PC-9 (cell line): Measurements from ENCODE around the gene FAM81B. TPM values are rescaled to one million over a fixed set of nuclear protein-coding genes. Genes with fewer than 3 reads are reported as not detected.
"Not testable (repeated sequence)": the region's sequence is repeated elsewhere in the genome, so short reads cannot be mapped to it uniquely, and the experiment has no call there.

ENCODE experiments used
- BruUV-seq: library from RNA; stranded (reverse); fragments of 400-500 nt; replicated peaks from 2 replicates; lab custom pipeline; 2021; lab: Mats Ljungman, UMichigan
- CTCF ChIA-PET: fragments of 300-600 bp; sonication (Branson Sonifier 250); formaldehyde crosslinking; loops from one replicate; lab custom pipeline; 2022; ENCODE audit warnings: antibody characterized with exemption; lab: Charles Lee
- POLR2A ChIA-PET: fragments of 300-600 bp; sonication (Branson Sonifier 250); formaldehyde crosslinking; loops from one replicate; lab custom pipeline; 2022; ENCODE audit warnings: antibody characterized with exemption; ENCODE audit not compliant: unreplicated experiment; lab: Charles Lee
- DNase-seq, 2 experiments: peaks; one replicate each; pipeline versions ENCODE4 v3.0.0 to v3.0.0-alpha.2; 2015 to 2022; ENCODE audit warnings: mixed read lengths in 1 of 2
- H2AFZ ChIP-seq: fragments of 200-600 bp; sonication (generic); 2 replicates; pipeline ENCODE4 v1.8.1; 2017; ENCODE audit warnings: antibody characterized with exemption
- H3F3A ChIP-seq: fragments of 200-600 bp; sonication (generic); 2 replicates; pipeline ENCODE4 v1.8.1; 2017; ENCODE audit warnings: antibody characterized with exemption, mild to moderate bottlenecking, low read depth; ENCODE audit not compliant: insufficient read depth
- H3K27ac ChIP-seq: fragments of 200-600 bp; sonication (generic); 2 replicates; pipeline ENCODE4 v1.6.1; 2016; ENCODE audit warnings: mixed run types
- H3K27me3 ChIP-seq: fragments of 200-600 bp; sonication (generic); 2 replicates; pipeline ENCODE4 v1.6.1; 2016; ENCODE audit warnings: low read depth, mixed run types; ENCODE audit not compliant: insufficient read depth
- H3K36me3 ChIP-seq: fragments of 200-600 bp; sonication (generic); 2 replicates; pipeline ENCODE4 v1.6.1; 2016; ENCODE audit warnings: low read depth, mixed run types
- H3K4me1 ChIP-seq: fragments of 200-600 bp; sonication (generic); replicated peaks from 2 replicates; pipeline ENCODE4 v1.6.1; 2016; ENCODE audit warnings: mixed run types; ENCODE audit not compliant: insufficient read depth
- H3K4me2 ChIP-seq: fragments of 200-600 bp; sonication (generic); 2 replicates; pipeline ENCODE4 v1.6.1; 2017; ENCODE audit warnings: mixed run types
- H3K4me3 ChIP-seq: fragments of 200-600 bp; sonication (generic); 2 replicates; pipeline ENCODE4 v1.6.1; 2016; ENCODE audit warnings: mixed run types
- H3K79me2 ChIP-seq: fragments of 200-600 bp; sonication (generic); 2 replicates; pipeline ENCODE4 v1.6.1; 2017; ENCODE audit warnings: low read depth, mixed run types
- H3K9me2 ChIP-seq: fragments of 200-600 bp; sonication (generic); 2 replicates; pipeline ENCODE4 v1.8.1; 2017; ENCODE audit warnings: mild to moderate bottlenecking; ENCODE audit not compliant: insufficient read depth
- H3K9me3 ChIP-seq: fragments of 200-600 bp; sonication (generic); 2 replicates; pipeline ENCODE4 v1.8.1; 2016; ENCODE audit warnings: low read depth; ENCODE audit not compliant: insufficient read depth
- H4K20me1 ChIP-seq: fragments of 200-600 bp; sonication (generic); 2 replicates; pipeline ENCODE4 v1.8.1; 2017; ENCODE audit not compliant: insufficient read depth
- CTCF ChIP-seq: fragments of 200-600 bp; sonication (generic); conservative IDR thresholded peaks from 2 replicates; pipeline ENCODE4 v1.6.1; 2017; ENCODE audit warnings: mixed run types, antibody characterized with exemption, mild to moderate bottlenecking, moderate library complexity
- EZH2 ChIP-seq: fragments of 200-600 bp; sonication (generic); IDR thresholded peaks from 2 replicates; pipeline ENCODE4 v1.8.0; 2017; ENCODE audit warnings: antibody characterized with exemption, low read depth
- intact Hi-C: fragments of 100-400 bp; cut with micrococcal nuclease; formaldehyde crosslinking; loops from one replicate; pipeline ENCODE4 v1.10.0; 2022; ENCODE audit not compliant: unreplicated experiment
- total RNA-seq: library from RNA; stranded (reverse); gene quantifications from 2 replicates; pipeline ENCODE4 v1.2.3, GENCODE V29; 2021

The FAM81B gene
- total RNA-seq, 1 experiment from 2014 or later: 5.0 TPM

- H4K20me1 ChIP-seq: no peaks in the 10 kb centered on the region
- H3F3A ChIP-seq: no peaks in the 10 kb centered on the region
- CTCF ChIA-PET: no interaction called here
- H2AFZ ChIP-seq: no peak overlapping the region
- H3K4me1 ChIP-seq: no peaks in the 10 kb centered on the region
- no peaks in the 10 kb centered on the region for H3K27me3 ChIP-seq
- BruUV-seq: no TSS peak
- H3K9me2 ChIP-seq: 0 out of 2 replicates have a peak, but pooled peaks cover 7% of the 10 kb centered on the region
- no peaks in the 10 kb centered on the region for H3K36me3 ChIP-seq
- intact Hi-C loops: no loop called here
- H3K27ac ChIP-seq: no peak overlapping the region
- H3K4me2 ChIP-seq: no peak overlapping the region
- no peaks in the 10 kb centered on the region for H3K9me3 ChIP-seq
- DNase-seq: no peak
- POLR2A ChIA-PET: no interaction called here
- H3K4me3 ChIP-seq: no peak overlapping the region
- TF ChIP-seq CTCF (no peak), EZH2 (no peak)
- no peaks in the 10 kb centered on the region for H3K79me2 ChIP-seq
Measured at GRCh38 chr5:95384485-95385213, 6.5 kb upstream of the FAM81B start.

- Histone ChIP-seq H2AFZ (no peak overlapping the region), H3K27ac (no peak overlapping the region), H3F3A (no peaks in the 10 kb centered on the region), H3K4me2 (no peak overlapping the region), H3K9me2 (0 out of 2 replicates have a peak, but pooled peaks cover 7% of the 10 kb centered on the region), H3K27me3 (no peaks in the 10 kb centered on the region), H3K4me1 (no peaks in the 10 kb centered on the region), H3K9me3 (no peaks in the 10 kb centered on the region), H3K36me3 (no peaks in the 10 kb centered on the region), H3K79me2 (no peaks in the 10 kb centered on the region), H4K20me1 (no peaks in the 10 kb centered on the region), H3K4me3 (no peak overlapping the region)
- POLR2A ChIA-PET: no interaction called here
- no peak for TF ChIP-seq CTCF
- no peak for TF ChIP-seq EZH2
- no peak for DNase-seq
- CTCF ChIA-PET: no interaction called here
- BruUV-seq: no TSS peak
- intact Hi-C loops: no loop called here
Measured at GRCh38 chr5:95385334-95385733, 5.8 kb upstream of the FAM81B start.

GRCh38 chr5:95391965-95392364, 799 bp downstream of the FAM81B start:
- H3K9me2 ChIP-seq, H3K27ac ChIP-seq, H3K36me3 ChIP-seq, CTCF ChIA-PET, H3K79me2 ChIP-seq, H3K4me3 ChIP-seq, H3K4me1 ChIP-seq, H3F3A ChIP-seq, H3K9me3 ChIP-seq, DNase-seq, H2AFZ ChIP-seq, POLR2A ChIA-PET, H3K4me2 ChIP-seq, H3K27me3 ChIP-seq, H4K20me1 ChIP-seq, BruUV-seq: not testable (repeated sequence)
- intact Hi-C loops: loop anchor here (5.0 kb wide), 1 partner anchor 55 kb away; no protein-coding TSS in a partner anchor
